WTC11 (cell line): ENCODE measurements around the gene FREY1.

ENCODE experiments used
- FOXJ3 ChIP-seq: sonication (generic); formaldehyde crosslinking; IDR thresholded peaks from 2 replicates; pipeline ENCODE4 v1.9.0; 2021; ENCODE audit warnings: missing genetic modification reagents, mild to moderate bottlenecking, borderline replicate concordance
- SP1 ChIP-seq: sonication (generic); formaldehyde crosslinking; conservative IDR thresholded peaks from 2 replicates; pipeline ENCODE4 v1.8.1; 2022; ENCODE audit warnings: missing genetic modification reagents
- TF ChIP-seq, protein P1 (sequence below): fragments of 200-600 bp; IDR thresholded peaks from 2 replicates; pipeline ENCODE4 v1.8.0; 2022; ENCODE audit warnings: antibody characterized with exemption

DNA sequence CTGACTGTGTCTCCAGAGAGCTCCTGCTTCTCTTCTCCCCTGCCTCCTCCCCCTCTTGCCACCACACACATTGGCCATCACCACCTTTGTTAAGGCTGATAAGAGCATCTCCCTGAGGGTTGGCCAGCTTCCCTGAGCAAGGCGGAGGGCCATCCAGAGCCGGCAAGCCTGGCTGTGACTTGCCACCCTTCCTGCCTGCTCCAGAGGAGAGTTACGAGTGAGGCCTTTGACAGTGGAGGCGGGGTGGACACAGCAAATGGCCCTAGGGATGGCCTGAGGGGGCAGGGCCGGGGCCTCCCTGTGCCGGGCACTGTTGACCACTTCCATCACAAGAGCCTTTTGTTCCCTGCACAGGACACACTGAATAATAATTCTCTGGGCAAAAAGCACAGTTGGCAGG, 5.4 kb downstream of the FREY1 start:
- TF ChIP-seq SP1 (CRISPR knock-in tag) (no peak), FOXJ3 (CRISPR knock-in tag) (no peak)
- TF ChIP-seq, protein P1, sequence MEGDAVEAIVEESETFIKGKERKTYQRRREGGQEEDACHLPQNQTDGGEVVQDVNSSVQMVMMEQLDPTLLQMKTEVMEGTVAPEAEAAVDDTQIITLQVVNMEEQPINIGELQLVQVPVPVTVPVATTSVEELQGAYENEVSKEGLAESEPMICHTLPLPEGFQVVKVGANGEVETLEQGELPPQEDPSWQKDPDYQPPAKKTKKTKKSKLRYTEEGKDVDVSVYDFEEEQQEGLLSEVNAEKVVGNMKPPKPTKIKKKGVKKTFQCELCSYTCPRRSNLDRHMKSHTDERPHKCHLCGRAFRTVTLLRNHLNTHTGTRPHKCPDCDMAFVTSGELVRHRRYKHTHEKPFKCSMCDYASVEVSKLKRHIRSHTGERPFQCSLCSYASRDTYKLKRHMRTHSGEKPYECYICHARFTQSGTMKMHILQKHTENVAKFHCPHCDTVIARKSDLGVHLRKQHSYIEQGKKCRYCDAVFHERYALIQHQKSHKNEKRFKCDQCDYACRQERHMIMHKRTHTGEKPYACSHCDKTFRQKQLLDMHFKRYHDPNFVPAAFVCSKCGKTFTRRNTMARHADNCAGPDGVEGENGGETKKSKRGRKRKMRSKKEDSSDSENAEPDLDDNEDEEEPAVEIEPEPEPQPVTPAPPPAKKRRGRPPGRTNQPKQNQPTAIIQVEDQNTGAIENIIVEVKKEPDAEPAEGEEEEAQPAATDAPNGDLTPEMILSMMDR = no peak
